ENCODE measurements around the gene PGAP6. TPM values are rescaled to one million over a fixed set of nuclear protein-coding genes. Genes with fewer than 3 reads are reported as not detected.
"Not testable (repeated sequence)": the region's sequence is repeated elsewhere in the genome, so short reads cannot be mapped to it uniquely, and the experiment has no call there.

Gene PGAP6
- total RNA-seq, 4 donors from 2014 or later, result 13.8 to 30.0 (median 19.4) TPM

DNA sequence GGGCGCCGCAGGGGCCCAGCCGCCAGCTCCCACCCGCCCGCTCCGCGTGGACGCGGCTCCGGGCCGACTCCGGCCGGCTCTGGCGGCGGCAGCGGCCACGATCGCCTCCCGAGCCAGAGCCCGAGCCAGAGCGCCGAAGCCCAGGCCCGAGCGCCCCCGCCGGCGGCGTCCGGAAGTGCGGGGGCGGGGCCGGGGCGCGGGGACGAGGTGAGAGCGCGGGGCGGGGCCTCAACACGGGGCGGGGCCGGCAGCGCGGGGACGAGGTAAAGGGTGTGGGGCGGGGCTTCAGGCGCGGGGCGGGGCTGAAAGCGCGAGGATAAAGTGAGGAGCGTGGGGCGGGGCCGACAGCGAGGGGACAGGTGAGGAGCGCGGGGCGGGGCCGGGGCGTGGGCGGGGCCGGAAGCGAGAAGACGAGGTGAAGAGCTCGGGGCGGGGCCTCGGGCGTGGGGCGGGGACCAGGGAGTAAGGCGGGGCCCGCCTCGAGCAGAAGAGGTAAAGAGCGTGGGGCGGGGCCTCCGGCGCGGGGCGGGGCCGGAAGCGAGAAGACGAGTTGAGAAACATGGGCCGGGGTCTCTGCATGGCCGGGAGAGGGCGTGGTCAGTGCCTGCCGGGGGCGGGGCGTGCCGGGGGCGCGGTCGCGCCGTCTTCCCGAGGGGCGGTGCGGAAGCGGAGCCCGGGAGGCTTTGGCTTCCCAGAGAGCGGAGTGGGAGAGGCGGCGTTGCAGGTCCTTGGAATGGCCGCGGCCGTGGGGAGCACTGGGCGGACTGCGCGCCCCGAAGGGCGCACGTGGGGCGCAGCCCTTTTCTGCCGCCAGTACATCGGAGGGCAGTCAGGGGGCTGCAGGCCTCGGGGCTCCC lies 29.0 kb downstream of the PGAP6 start, which contains the start of gene AXIN1:
Gene AXIN1 (minus strand): TSS at position 177 of the 857 bp plus-strand sequence. CDS start 5,698 bp downstream, outside the sequence.
- TF ChIP-seq, protein P1, sequence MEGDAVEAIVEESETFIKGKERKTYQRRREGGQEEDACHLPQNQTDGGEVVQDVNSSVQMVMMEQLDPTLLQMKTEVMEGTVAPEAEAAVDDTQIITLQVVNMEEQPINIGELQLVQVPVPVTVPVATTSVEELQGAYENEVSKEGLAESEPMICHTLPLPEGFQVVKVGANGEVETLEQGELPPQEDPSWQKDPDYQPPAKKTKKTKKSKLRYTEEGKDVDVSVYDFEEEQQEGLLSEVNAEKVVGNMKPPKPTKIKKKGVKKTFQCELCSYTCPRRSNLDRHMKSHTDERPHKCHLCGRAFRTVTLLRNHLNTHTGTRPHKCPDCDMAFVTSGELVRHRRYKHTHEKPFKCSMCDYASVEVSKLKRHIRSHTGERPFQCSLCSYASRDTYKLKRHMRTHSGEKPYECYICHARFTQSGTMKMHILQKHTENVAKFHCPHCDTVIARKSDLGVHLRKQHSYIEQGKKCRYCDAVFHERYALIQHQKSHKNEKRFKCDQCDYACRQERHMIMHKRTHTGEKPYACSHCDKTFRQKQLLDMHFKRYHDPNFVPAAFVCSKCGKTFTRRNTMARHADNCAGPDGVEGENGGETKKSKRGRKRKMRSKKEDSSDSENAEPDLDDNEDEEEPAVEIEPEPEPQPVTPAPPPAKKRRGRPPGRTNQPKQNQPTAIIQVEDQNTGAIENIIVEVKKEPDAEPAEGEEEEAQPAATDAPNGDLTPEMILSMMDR (IDR thresholded peaks at IDR 0.05), result no peak
- no peak for TF ChIP-seq POLR2A (IDR thresholded peaks at IDR 0.05)
- peak; percentile 100 for DNase-seq (ENCODE audit: low spot score in 2 of 2)
- intact Hi-C loops (cut with DNase I; ENCODE audit: low total_unique reads), result no loop called here
- 2% methylated on average over 63 to 72 of the region's 113 CpGs for WGBS, 2 donors
- H3K4me3 ChIP-seq (ENCODE audit: low read depth, poor library complexity, severe bottlenecking), result peak within 1 kb of the TSS; percentile 43

DNA sequence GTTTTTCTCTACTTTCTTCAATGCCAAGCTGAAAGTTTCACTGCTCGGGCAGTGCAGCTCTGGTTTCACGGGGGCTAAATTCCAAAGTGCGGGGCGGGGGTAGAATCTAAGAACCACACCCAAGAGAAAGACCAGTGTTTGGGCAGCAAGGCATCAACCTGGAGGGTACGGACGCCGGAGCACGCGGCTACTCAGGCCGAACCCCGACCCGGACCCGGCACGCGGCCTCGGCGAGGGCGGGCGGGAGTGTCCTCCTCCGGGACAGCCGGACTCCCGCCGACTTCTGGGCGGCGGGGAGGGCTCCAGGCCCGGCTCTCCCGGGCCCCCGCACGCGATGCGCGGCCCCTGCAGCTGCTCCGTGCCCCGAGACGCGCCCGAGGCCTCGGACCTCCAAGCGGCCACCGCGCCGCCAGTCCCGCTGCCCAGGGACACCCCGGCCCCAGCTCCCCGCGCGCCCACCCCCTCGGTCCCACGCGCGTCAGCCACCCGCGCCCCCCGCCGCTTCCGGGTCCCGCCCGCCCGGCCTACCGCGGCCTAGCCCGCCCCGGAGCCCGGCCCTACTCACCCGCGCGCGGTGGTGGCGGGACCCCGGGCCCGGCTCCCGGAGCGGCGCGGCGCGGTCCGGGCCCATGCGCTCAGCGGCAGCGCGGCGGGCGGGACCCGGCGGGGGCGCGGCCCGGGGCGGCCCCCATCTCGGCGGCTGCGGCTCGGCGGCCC lies 29.8 kb downstream of the PGAP6 start:
- 0 to 1% methylated on average over 10 to 51 of the region's 95 CpGs for WGBS, 2 donors
- no peak for DNase-seq (ENCODE audit: low spot score in 2 of 2)
- TF ChIP-seq POLR2A (IDR thresholded peaks at IDR 0.05), result no peak
- TF ChIP-seq, protein P1 (IDR thresholded peaks at IDR 0.05), result no peak
- intact Hi-C loops (cut with DNase I; ENCODE audit: low total_unique reads), result no loop called here
- H3K4me3 ChIP-seq (ENCODE audit: low read depth, poor library complexity, severe bottlenecking), result peak overlapping the region; percentile 43

DNA sequence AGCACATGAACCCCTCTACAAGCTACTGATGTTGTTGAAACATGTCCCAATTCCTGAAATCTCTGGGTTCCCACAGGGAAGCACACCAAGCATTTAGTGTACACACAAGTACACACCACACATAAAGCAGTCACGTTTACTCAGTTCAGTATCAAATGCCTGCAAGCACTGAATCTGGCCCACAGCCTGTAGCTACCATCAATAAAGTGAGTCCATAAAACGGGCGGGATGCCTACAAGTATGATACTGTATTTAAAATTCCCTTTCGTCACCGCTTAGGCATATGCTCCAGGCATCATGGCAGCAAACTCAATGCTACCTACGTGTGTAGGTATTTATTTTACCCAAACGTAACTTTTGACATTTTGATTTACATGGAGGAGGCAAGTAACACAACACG lies 31.6 kb downstream of the PGAP6 start:
- H3K4me3 ChIP-seq (ENCODE audit: low read depth, poor library complexity, severe bottlenecking), result no peak overlapping the region
- no peak for TF ChIP-seq POLR2A (IDR thresholded peaks at IDR 0.05)
- TF ChIP-seq, protein P1 (IDR thresholded peaks at IDR 0.05), result no peak
- DNase-seq (ENCODE audit: low spot score in 2 of 2), result no peak
- intact Hi-C loops (cut with DNase I; ENCODE audit: low total_unique reads), result no loop called here
- 69 to 71% methylated on average over 8 of the region's 8 CpGs for WGBS, 2 donors

DNA sequence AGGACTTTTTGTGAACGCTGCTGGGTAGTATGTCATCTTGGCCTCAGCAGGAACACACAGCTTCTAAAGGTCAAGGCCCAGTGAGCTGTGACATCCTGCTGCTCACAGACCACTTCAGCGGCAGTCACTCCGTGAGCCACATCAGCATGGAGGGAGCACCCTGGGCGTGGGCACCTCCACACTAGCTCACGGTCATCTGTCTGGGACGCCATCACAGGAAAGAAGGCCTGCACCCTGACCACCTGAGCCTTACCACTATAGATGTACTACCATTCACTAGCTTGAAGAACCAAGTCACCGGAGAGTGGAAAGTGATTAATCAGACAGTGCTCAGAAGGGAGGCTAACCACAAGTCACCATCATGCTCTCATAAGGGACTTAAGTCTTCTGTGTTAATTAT lies 32.6 kb downstream of the PGAP6 start:
- TF ChIP-seq POLR2A (IDR thresholded peaks at IDR 0.05), result no peak
- TF ChIP-seq, protein P1 (IDR thresholded peaks at IDR 0.05), result no peak
- 90 to 95% methylated on average over 7 of the region's 7 CpGs for WGBS, 2 donors
- DNase-seq (ENCODE audit: low spot score in 2 of 2), result no peak
- no peak overlapping the region for H3K4me3 ChIP-seq (ENCODE audit: low read depth, poor library complexity, severe bottlenecking)
- intact Hi-C loops (cut with DNase I; ENCODE audit: low total_unique reads), result no loop called here

DNA sequence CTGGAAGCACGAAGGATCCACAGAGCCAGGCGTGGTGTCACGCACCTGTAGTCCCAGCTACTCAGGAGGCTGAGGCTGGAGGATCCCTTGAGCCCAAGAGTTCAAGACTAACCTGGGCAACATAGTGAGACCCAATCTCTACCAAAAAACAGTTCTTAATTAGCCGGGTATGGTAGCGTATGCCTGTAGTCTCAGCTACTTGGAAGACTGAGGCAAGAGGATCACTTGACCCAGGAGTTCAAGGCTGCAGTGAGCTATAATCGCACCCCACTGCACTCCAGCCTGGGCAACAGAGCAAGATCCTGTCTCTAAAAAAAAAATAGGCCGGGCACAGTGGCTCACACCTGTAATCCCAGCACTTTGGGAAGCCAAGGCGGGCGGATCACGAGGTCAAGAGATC lies 33.3 kb downstream of the PGAP6 start:
- intact Hi-C loops (cut with DNase I; ENCODE audit: low total_unique reads); DNase-seq (ENCODE audit: low spot score in 2 of 2); H3K4me3 ChIP-seq (ENCODE audit: low read depth, poor library complexity, severe bottlenecking): not testable (repeated sequence)
- 95 to 99% methylated on average over 10 of the region's 10 CpGs for WGBS, 2 donors

DNA sequence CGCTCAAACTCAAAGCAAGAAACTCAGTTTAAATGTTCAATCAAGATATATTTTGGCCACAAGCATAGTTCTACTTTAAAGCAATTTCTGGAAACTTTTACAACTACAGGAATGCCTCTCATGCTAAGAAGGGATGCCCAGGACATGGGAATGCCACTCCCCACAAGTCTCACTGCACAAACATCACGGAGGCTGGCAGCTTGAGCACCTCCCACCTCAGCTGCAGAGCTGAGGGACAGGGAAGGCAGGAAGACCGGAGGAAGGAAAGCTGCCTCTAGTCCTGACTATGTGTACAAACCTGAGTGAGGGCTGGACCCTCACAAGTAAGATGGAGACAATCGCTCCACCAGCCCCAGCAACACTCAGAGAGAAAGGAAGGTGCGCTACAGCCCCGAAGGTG lies 34.6 kb downstream of the PGAP6 start:
- no peak for DNase-seq (ENCODE audit: low spot score in 2 of 2)
- intact Hi-C loops (cut with DNase I; ENCODE audit: low total_unique reads), result no loop called here
- TF ChIP-seq, protein P1 (IDR thresholded peaks at IDR 0.05), result no peak
- TF ChIP-seq POLR2A (IDR thresholded peaks at IDR 0.05), result no peak
- no peak overlapping the region for H3K4me3 ChIP-seq (ENCODE audit: low read depth, poor library complexity, severe bottlenecking)
- 93 to 99% methylated on average over 6 of the region's 6 CpGs for WGBS, 2 donors

Data from lower leg skin (tissue), 4 donors.